Activated T-helper 9 cell treated with anti-CD3 and anti-CD28 coated beads, Interleukin-2, amount 50 U/mL, for 16 hours (primary cell): Measurements from ENCODE around the gene RPIA.

Experiments
- DNase-seq: peaks from one replicate; pipeline ENCODE4 v3.0.0-alpha.2; 2020; ENCODE audit warnings: low read depth

Gene RPIA

DNA sequence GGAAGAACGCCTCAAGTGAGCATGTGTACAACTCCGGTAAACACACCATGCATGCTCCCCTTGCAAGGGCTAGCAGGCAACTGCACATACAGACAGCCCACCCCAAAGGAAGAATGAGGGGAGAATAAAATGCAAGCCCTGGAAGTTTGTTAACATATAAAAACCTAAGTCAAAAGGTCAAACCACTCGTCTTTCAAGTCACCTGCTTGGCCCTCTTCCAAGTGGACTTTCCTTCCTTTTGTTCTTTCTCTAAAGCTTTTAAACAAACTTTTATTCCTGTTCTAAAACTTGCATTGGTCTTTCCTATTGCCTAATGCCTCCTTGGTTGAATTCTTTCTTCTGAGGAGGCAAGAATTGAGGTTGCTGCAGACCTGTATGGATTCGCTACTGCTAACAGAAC is 5.2 kb upstream of the RPIA start:
- no peak for DNase-seq

- no peak for DNase-seq
Measured at GRCh38 chr2:88687384-88687783, 4.1 kb upstream of the RPIA start.

- DNase-seq: peak; percentile 22
Measured at GRCh38 chr2:88690591-88691338, 708 bp upstream of the RPIA start.

DNA sequence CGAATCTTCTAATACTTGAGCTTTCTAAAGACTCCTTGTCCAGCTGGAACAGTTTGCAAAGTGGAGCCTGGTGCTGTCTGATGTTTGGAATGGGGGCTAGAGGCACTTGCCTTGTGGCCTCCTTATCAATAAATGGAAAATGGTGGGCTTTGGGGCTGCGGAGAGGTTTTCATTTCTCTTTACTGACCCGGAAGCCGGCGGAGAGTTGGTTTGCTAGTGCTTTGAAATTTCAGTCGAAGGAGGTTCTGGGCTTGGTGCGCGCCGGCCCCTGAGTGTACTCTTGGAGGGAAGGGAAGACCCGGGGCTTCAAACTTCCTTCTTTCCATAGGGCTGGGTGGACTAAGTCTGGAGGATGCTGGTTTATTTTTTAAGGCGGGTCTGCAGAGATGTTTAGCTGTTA is 714 bp downstream of the RPIA start:
- no peak for DNase-seq

- DNase-seq: no peak
Measured at GRCh38 chr2:88693911-88694414, 2.5 kb downstream of the RPIA start.

GRCh38 chr2:88696611-88697010 is 5.1 kb downstream of the RPIA start:
- no peak for DNase-seq

- DNase-seq: no peak
Measured at GRCh38 chr2:88697370-88698026, 6.0 kb downstream of the RPIA start.

DNA sequence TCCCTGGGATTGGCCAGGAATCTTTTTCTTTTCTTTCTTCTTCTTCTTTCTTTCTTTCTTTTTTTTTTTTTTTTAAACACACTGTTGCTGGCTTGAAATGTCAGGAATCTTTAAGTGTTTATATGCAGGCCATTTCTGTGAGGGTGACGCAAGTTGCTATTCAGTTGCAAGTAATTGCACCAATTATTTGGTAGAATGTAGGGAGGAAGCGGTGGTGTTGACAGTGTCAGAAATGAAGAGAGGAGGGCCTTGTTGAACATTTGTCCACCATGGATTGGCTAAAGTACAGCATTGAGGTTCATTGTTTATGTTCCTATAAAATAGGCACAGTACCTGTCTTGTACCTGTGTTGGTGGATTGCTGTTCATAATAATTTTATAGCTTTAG is 6.5 kb downstream of the RPIA start:
- no peak for DNase-seq

- no peak for DNase-seq
Measured at GRCh38 chr2:88698498-88699233, 7.2 kb downstream of the RPIA start.

- no peak for DNase-seq
Measured at GRCh38 chr2:88707003-88707402, 15.5 kb downstream of the RPIA start.

DNA sequence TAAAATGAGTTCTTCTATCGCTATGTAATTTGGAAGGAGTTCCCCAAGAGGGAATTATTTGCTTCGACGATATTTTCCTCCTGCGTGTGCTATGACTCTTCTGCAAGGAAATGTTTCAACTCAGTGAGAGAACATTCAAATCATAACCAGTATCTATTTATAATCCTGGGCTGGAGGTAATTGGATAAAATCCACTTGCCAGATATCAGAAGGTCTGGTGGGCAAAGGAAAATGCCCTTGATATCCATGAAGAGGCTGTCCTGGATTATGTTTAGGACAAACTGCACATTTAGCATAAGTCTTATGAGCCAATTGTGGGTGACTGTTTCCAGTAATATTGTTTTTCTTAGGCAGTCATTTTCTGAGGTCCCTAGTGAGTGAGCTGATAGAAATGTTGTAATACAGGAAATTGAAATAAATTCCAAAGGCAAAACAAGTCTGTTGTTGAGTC is 17.7 kb downstream of the RPIA start:
- DNase-seq: no peak

DNA sequence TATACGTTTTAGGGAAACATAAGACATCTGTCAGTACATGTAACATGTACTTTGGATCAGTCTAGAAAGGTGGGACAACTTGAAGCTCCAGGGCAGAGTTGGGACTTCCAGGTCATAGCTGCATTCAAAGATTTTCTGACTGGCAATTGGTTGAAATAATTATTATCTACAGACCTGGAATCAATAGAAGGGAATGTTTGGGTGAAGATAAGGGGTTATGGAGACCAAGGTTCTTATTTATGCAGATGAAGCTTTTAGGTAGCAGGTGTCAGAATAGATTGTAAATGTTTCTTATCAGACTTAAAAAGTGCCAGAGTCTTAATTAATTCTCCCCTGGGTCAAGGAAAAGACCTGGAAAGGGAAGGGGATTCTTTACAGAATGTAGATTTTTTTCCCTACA is 19.8 kb downstream of the RPIA start:
- DNase-seq: no peak

GRCh38 chr2:88711897-88712296 is 20.4 kb downstream of the RPIA start:
- DNase-seq: no peak

- no peak for DNase-seq
Measured at GRCh38 chr2:88713408-88713807, 21.9 kb downstream of the RPIA start.

DNA sequence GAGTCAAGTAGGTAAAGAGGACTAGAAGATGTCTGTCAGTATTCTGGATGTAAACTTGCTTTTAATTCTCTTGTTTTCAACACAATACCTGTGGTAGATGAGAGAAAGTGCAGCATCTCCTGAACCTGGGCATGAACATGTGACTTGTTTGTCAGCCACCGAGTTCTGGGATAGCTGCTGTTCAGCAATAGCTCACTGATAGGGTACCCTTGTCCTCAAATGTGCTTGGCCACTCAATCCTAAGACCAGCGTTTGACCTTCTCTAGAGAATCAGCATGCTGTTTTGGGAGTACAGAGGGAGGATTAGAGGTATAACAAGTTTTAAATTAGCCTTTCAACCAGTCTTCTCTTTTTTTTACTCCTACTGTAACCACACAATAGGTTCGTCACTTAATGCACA is 23.2 kb downstream of the RPIA start:
- no peak for DNase-seq

- DNase-seq: no peak
Measured at GRCh38 chr2:88720399-88720798, 28.9 kb downstream of the RPIA start.

DNA sequence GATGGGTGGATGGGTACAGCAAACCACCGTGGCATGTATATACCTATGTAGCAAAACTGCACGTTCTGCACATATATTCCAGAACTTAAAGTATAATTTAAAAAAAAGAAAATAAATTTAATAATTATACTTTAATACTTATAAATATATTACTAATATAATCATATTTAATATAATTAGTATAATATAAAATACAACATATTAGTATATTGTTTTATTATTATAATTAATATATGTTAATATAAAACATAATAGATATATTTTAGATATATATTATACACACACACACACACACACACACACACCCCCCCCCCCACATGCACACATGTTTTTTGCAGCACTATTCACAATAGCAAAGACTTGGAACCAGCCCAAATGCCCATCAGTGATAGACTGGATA is 29.8 kb downstream of the RPIA start:
- no peak for DNase-seq

- no peak for DNase-seq
Measured at GRCh38 chr2:88724643-88725332, 33.3 kb downstream of the RPIA start.

DNA sequence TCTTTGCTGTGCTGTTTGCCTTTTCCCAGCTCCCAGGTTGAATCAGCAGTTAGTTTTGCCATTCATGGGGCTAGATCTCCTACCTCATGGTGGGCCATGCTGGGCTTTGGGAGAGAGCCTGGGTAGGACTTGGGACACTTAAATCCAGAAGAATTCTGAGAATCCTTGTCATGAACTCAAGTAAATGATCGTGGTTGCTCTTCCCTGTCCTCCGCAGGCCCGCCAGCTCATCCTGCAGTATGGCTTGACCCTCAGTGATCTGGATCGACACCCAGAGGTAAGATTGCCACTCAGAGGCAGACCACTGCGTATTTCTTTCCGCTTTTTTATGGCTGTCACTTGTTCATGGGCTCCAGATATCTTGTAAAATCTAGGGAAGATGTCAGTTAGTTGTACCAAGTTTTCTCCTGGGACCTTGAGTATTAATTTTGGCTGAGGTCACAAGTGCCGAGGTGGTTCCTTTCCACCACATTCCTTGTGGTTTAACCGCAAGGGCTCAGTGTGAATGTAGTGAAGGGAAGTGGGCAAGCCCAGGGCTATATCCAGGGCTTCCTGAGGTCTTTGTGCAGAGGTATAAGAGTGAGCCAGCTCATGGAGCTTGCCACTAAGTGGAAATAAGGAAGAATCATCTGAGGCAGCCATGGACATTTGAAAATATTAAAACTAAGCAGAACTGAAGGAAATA is 37.7 kb downstream of the RPIA start:
- DNase-seq: no peak

- no peak for DNase-seq
Measured at GRCh38 chr2:88733155-88733902, 41.9 kb downstream of the RPIA start.

DNA sequence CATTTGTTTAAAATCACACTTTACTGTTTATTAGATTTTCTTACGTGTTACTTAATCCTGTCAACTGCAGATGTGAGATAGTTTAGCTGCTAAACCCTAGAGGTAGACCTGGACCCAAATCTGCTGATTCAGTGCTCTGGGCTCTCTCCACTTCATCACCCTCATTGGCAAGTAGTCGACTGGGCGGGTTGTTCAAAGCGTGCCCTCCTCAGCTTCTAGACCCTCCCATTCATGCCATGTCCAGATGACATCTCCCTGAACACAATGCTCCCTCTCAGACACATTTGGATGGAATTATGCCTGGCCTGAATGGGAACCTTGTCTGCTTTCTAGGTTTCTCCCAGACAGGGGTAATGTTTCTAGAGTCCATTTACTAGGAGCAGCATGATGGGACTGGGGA is 43.7 kb downstream of the RPIA start:
- DNase-seq: no peak
